Measurements from ENCODE around the gene LYSMD2.

DNA sequence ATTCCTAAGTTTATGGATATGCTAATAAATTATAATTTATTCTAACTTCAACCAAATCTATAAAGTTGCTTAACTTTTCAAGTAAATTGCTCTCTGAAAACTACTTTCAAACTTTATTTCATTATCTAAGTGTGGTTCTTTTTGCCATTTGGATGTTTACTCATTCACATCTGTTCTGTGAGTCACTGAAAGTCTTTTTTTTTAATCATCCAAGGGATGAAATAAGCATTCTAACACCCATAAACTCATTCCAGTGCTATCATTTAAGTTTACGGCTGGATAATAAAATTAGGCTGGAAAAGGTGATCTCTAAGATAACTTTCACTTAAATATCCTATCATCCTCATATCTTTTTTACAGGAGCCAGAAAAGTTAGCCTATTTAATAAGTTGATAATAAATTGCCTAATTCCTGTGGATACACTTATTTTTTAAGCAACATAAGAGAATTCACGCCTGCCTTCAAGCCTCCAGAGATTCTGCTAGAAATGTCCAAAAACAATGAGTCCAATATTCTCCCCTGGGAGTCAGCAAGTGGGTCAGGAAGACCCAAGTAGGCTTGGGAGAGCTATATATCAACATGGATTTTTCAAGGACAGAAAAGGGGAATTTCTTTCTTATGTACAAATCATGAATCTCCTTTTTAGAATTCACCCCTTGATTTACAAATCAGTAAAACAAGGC, 30.4 kb downstream of the LYSMD2 start:
- TF ChIP-seq, protein P1, sequence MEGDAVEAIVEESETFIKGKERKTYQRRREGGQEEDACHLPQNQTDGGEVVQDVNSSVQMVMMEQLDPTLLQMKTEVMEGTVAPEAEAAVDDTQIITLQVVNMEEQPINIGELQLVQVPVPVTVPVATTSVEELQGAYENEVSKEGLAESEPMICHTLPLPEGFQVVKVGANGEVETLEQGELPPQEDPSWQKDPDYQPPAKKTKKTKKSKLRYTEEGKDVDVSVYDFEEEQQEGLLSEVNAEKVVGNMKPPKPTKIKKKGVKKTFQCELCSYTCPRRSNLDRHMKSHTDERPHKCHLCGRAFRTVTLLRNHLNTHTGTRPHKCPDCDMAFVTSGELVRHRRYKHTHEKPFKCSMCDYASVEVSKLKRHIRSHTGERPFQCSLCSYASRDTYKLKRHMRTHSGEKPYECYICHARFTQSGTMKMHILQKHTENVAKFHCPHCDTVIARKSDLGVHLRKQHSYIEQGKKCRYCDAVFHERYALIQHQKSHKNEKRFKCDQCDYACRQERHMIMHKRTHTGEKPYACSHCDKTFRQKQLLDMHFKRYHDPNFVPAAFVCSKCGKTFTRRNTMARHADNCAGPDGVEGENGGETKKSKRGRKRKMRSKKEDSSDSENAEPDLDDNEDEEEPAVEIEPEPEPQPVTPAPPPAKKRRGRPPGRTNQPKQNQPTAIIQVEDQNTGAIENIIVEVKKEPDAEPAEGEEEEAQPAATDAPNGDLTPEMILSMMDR (conservative IDR thresholded peaks at IDR 0.05; ENCODE audit: low read length), result no peak
- no peak for TF ChIP-seq EZH2phosphoT487 (IDR thresholded peaks at IDR 0.05; ENCODE audit: borderline replicate concordance)

All from Loucy (cell line).